ENCODE measurements around the gene ACACA. TPM values are rescaled to one million over a fixed set of nuclear protein-coding genes. Genes with fewer than 3 reads are reported as not detected.

The ACACA gene
- polyA plus RNA-seq, 3 donors from 2014 or later, result 3.3 to 7.0 (median 3.9) TPM

- peaks cover 13 to 46% (median 22%) of the 10 kb centered on the region in 3 donors for H3K36me3 Mint-ChIP-seq
These were observed 166.3 kb downstream of the ACACA start for GRCh38 chr17:37240381-37240780.

DNA sequence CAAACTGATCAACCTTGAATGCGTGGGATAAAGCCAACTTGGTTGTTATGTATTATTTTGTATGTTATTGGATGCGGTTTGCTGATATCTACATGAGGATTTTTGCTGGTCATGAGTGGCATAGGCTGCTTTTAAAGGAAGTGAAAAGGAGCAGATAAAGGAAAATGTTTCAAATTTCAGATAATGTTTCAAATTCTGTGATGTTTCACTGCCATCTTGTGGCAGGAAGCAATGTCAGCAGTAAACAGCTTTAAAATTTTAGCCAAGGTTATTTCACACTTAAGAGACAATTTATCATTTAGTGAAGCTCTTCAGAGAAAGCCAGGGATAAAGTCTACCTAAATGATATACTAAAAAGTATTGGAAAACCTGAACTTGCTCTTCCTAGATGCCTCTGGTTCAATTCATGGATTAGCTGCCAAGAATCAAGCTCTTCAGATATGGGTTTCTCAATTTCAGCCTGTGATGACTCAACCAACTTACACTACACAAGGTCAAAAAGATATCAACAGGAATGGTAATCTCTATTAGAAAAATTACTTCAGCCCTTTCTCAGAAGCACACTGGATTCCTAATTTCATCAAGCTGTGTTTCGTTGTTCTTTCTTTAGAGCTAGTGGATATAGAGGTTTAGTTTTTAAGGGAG, 166.8 kb downstream of the ACACA start:
- peak; percentile 3 to 11 (median 4) for DNase-seq

More at GRCh38 chr17:37240381-37240780, 166.3 kb downstream of the ACACA start:
- no peak overlapping the region for H3K27ac Mint-ChIP-seq
- H3K27me3 Mint-ChIP-seq (ENCODE audit: low read depth in 3 of 3), result peaks cover 0 to 1% (median 0%) of the 10 kb centered on the region in 3 donors
- no peaks in the 10 kb centered on the region for H3K9me3 Mint-ChIP-seq
- H3K4me1 Mint-ChIP-seq, result no peaks in the 10 kb centered on the region
- no peak overlapping the region for H3K4me3 Mint-ChIP-seq
- no peak for DNase-seq

GRCh38 chr17:37234106-37234505, 172.5 kb downstream of the ACACA start:
- Mint-ChIP-seq H3K4me1 (no peaks in the 10 kb centered on the region), H3K27ac (no peak overlapping the region), H3K4me3 (no peak overlapping the region), H3K9me3 (no peaks in the 10 kb centered on the region), H3K27me3 (ENCODE audit: low read depth in 3 of 3) (no peaks in the 10 kb centered on the region), H3K36me3 (peaks cover 11 to 32% (median 14%) of the 10 kb centered on the region in 3 donors)
- no peak for DNase-seq

More for the DNA sequence above, 166.8 kb downstream of the ACACA start:
- H3K4me1 Mint-ChIP-seq, result no peaks in the 10 kb centered on the region
- H3K36me3 Mint-ChIP-seq, result peaks cover 14 to 43% (median 22%) of the 10 kb centered on the region in 3 donors
- peak overlapping the region in 1 of 6 donors; percentile 34 for H3K27ac Mint-ChIP-seq
- no peaks in the 10 kb centered on the region for H3K9me3 Mint-ChIP-seq
- H3K27me3 Mint-ChIP-seq (ENCODE audit: low read depth in 3 of 3), result peaks cover 0 to 1% (median 0%) of the 10 kb centered on the region in 3 donors
- H3K4me3 Mint-ChIP-seq, result no peak overlapping the region

DNA sequence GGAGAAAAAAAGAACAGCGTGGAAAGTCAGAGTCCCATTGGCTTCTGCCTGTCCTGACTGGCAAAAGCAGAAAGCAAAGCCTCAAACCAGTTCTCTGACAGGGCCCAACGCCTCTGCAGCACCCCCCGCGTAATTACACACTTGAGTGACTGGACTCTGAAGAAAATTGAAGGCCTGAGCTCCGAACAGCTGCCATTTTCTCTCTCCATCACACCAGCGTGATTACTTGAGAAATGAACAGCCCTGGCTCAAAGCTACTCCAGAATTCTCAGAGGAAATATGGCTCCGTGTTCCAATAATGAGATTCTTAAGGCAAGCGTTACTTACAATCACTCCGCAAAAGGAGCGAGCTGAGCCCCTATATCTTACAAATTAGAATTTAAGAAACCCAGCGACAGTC, 173.6 kb downstream of the ACACA start:
- DNase-seq, result no peak
- H3K4me3 Mint-ChIP-seq, result no peak overlapping the region
- H3K36me3 Mint-ChIP-seq, result peaks cover 8 to 34% (median 14%) of the 10 kb centered on the region in 3 donors
- no peaks in the 10 kb centered on the region for H3K27me3 Mint-ChIP-seq (ENCODE audit: low read depth in 3 of 3)
- H3K27ac Mint-ChIP-seq, result no peak overlapping the region
- no peaks in the 10 kb centered on the region for H3K4me1 Mint-ChIP-seq
- no peaks in the 10 kb centered on the region for H3K9me3 Mint-ChIP-seq

GRCh38 chr17:37231887-37232286, 174.7 kb downstream of the ACACA start:
- no peak overlapping the region for H3K27ac Mint-ChIP-seq
- H3K4me3 Mint-ChIP-seq, result no peak overlapping the region
- H3K36me3 Mint-ChIP-seq, result peaks cover 8 to 31% (median 14%) of the 10 kb centered on the region in 3 donors
- H3K9me3 Mint-ChIP-seq, result no peaks in the 10 kb centered on the region
- no peak for DNase-seq
- H3K4me1 Mint-ChIP-seq, result no peaks in the 10 kb centered on the region
- H3K27me3 Mint-ChIP-seq (ENCODE audit: low read depth in 3 of 3), result no peaks in the 10 kb centered on the region

DNA sequence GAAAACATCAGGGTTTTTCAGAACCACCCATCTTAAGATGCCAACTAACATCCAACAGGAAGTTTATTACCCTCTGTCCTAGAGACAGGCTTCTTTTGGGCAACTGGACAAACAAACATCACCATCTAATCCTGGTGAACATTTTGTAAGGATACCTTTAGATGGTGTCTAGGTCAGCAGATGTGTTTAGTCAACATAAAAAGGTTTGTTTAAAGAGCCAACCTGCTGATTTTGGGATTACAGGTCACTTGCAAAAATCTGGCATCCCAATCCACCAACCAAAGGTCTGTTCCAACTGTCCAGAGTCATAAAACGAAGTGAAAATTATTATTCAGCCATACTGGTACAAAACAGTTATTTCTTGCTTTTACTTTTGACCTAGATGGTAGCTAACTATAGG, 176.0 kb downstream of the ACACA start:
- no peaks in the 10 kb centered on the region for H3K27me3 Mint-ChIP-seq (ENCODE audit: low read depth in 3 of 3)
- peaks cover 8 to 29% (median 14%) of the 10 kb centered on the region in 3 donors for H3K36me3 Mint-ChIP-seq
- H3K27ac Mint-ChIP-seq, result no peak overlapping the region
- H3K4me1 Mint-ChIP-seq, result no peaks in the 10 kb centered on the region
- DNase-seq, result no peak
- no peak overlapping the region for H3K4me3 Mint-ChIP-seq
- no peaks in the 10 kb centered on the region for H3K9me3 Mint-ChIP-seq

- H3K4me3 Mint-ChIP-seq, result no peak overlapping the region
- H3K4me1 Mint-ChIP-seq, result peaks cover 0 to 3% of the 10 kb centered on the region in 2 donors
- no peaks in the 10 kb centered on the region for H3K9me3 Mint-ChIP-seq
- H3K27me3 Mint-ChIP-seq (ENCODE audit: low read depth in 3 of 3), result no peaks in the 10 kb centered on the region
- no peak for DNase-seq
- H3K36me3 Mint-ChIP-seq, result peaks cover 3 to 29% (median 10%) of the 10 kb centered on the region in 3 donors
- H3K27ac Mint-ChIP-seq, result peak overlapping the region in 2 of 6 donors; percentile 0 to 22
These were observed 181.2 kb downstream of the ACACA start for GRCh38 chr17:37225465-37225864.

GRCh38 chr17:37221865-37222264, 184.8 kb downstream of the ACACA start:
- Mint-ChIP-seq H3K9me3 (no peaks in the 10 kb centered on the region), H3K27me3 (ENCODE audit: low read depth in 3 of 3) (no peaks in the 10 kb centered on the region), H3K4me1 (peaks cover 0 to 3% of the 10 kb centered on the region in 2 donors), H3K36me3 (peaks cover 3 to 32% (median 10%) of the 10 kb centered on the region in 3 donors), H3K27ac (no peak overlapping the region), H3K4me3 (no peak overlapping the region)
- no peak for DNase-seq

- peaks cover 7 to 31% (median 7%) of the 10 kb centered on the region in 3 donors for H3K36me3 Mint-ChIP-seq
- H3K4me1 Mint-ChIP-seq, result peaks cover 0 to 3% of the 10 kb centered on the region in 2 donors
- peak; percentile 3 to 24 (median 10) for DNase-seq
- H3K4me3 Mint-ChIP-seq, result no peak overlapping the region
- no peaks in the 10 kb centered on the region for H3K27me3 Mint-ChIP-seq (ENCODE audit: low read depth in 3 of 3)
- H3K9me3 Mint-ChIP-seq, result no peaks in the 10 kb centered on the region
- no peak overlapping the region for H3K27ac Mint-ChIP-seq
These were observed 186.1 kb downstream of the ACACA start for GRCh38 chr17:37220607-37220953.

DNA sequence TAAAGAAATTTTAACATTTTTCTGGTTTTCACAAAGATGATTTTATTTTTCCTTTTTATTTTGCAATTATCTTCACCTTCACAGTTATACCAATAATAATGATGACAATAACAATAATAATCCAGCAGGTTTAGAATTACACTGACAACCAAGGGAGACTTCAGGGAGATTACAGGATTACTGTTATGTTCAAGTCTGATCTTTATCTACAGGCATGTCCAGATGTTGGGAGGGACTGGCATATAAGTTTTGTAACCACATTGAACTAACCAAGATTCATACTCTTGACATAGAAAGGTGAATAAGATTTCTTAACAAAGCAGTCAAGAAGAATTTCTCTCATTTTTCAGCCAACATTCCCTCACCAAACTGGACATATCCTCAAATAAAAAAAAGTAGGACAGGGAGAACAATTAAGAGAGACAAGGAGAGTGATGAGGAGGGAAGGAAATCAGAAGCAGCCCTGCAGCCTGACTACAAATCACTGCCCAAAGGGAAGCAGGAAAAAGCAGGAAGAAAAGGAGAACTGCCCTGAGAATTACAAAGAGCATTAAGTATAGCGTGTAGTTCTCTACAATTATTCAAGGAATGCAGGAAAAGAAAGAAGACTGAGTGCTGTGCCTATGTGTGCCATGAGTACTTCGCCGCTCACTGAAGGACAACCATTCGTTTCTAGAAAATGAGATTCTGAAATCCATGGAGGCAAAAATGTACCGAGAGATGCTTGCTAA, 186.6 kb downstream of the ACACA start:
- no peak for DNase-seq
- Mint-ChIP-seq H3K27me3 (ENCODE audit: low read depth in 3 of 3) (no peaks in the 10 kb centered on the region), H3K27ac (no peak overlapping the region), H3K36me3 (peaks cover 1 to 26% (median 7%) of the 10 kb centered on the region in 3 donors), H3K9me3 (no peaks in the 10 kb centered on the region), H3K4me1 (no peaks in the 10 kb centered on the region), H3K4me3 (no peak overlapping the region)

GRCh38 chr17:37218849-37219248, 187.8 kb downstream of the ACACA start:
- no peak for DNase-seq
- Mint-ChIP-seq H3K4me1 (no peaks in the 10 kb centered on the region), H3K36me3 (peaks cover 0 to 24% (median 7%) of the 10 kb centered on the region in 3 donors), H3K27ac (no peak overlapping the region), H3K4me3 (no peak overlapping the region), H3K9me3 (no peaks in the 10 kb centered on the region), H3K27me3 (ENCODE audit: low read depth in 3 of 3) (no peaks in the 10 kb centered on the region)

GRCh38 chr17:37214416-37214815, 192.2 kb downstream of the ACACA start:
- no peak for DNase-seq
- Mint-ChIP-seq H3K4me3 (no peak overlapping the region), H3K4me1 (no peaks in the 10 kb centered on the region), H3K9me3 (no peaks in the 10 kb centered on the region), H3K36me3 (peaks cover 4 to 19% (median 4%) of the 10 kb centered on the region in 3 donors), H3K27me3 (ENCODE audit: low read depth in 3 of 3) (no peaks in the 10 kb centered on the region), H3K27ac (no peak overlapping the region)

DNA sequence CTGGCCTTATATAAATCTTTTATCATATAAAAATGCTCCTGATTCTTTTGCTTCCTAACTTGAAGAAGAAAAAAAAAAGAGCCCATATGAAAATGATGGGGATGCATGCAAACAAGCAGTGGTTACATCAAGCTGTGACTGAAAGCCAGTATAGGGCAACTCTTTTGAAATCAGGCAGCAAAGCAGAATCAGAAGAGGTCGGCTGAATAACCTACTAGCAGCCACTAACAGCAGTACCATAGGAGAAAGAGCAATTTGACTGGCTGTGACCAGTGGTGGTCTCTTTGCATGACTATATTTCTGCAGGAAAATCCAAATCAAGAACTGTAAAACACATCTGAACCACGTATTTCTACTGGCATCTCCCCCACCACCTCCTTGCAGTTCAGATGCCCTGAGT, 192.7 kb downstream of the ACACA start:
- no peak overlapping the region for H3K4me3 Mint-ChIP-seq
- H3K27ac Mint-ChIP-seq, result no peak overlapping the region
- peaks cover 4 to 18% (median 4%) of the 10 kb centered on the region in 3 donors for H3K36me3 Mint-ChIP-seq
- no peaks in the 10 kb centered on the region for H3K4me1 Mint-ChIP-seq
- DNase-seq, result no peak
- H3K9me3 Mint-ChIP-seq, result no peaks in the 10 kb centered on the region
- H3K27me3 Mint-ChIP-seq (ENCODE audit: low read depth in 3 of 3), result no peaks in the 10 kb centered on the region

- Mint-ChIP-seq H3K36me3 (peaks cover 4 to 18% (median 4%) of the 10 kb centered on the region in 3 donors), H3K9me3 (no peaks in the 10 kb centered on the region), H3K27me3 (ENCODE audit: low read depth in 3 of 3) (no peaks in the 10 kb centered on the region), H3K4me3 (no peak overlapping the region), H3K4me1 (no peaks in the 10 kb centered on the region), H3K27ac (no peak overlapping the region)
- DNase-seq, result no peak
These were observed 194.5 kb downstream of the ACACA start for GRCh38 chr17:37212179-37212578.
